Activated T-cell treated with anti-CD3 and anti-CD28 coated beads, Interleukin-2, amount 50 U/mL, for 4 hours (primary cell): ENCODE results near the gene PAWR. TPM values are rescaled to one million over a fixed set of nuclear protein-coding genes. Genes with fewer than 3 reads are reported as not detected.

Source experiments
- ATAC-seq, 2 donors: fragments of 200-7000 bp; cut with Tn5 transposase; one replicate each; pipeline ENCODE4 v1.10.0; 2021
- DNase-seq: peaks from one replicate; pipeline ENCODE4 v3.0.0-alpha.2; 2020
- H3K27me3 Mint-ChIP-seq: one replicate; pipeline ENCODE4 v1.8.0; 2021; ENCODE audit warnings: low read depth, mixed read lengths
- H3K36me3 Mint-ChIP-seq: one replicate; pipeline ENCODE4 v1.8.0; 2022; ENCODE audit warnings: mixed read lengths; ENCODE audit not compliant: insufficient read depth
- H3K4me1 Mint-ChIP-seq: one replicate; pipeline ENCODE4 v1.8.0; 2021; ENCODE audit warnings: low read depth, mixed read lengths
- H3K4me3 Mint-ChIP-seq: one replicate; pipeline ENCODE4 v1.8.0; 2021; ENCODE audit warnings: mild to moderate bottlenecking, moderate library complexity, mixed read lengths
- H3K9me3 Mint-ChIP-seq: one replicate; pipeline ENCODE4 v1.8.0; 2021; ENCODE audit warnings: mixed read lengths
- total RNA-seq, 3 donors: library from RNA; stranded (reverse); gene quantifications; one replicate each; pipeline ENCODE4 v1.2.1, GENCODE V29; 2021

Gene PAWR
- total RNA-seq, 3 donors from 2014 or later: 1.5 to 7.3 (median 7.3) TPM

GRCh38 chr12:79676579-79676978 is 14.2 kb downstream of the PAWR start:
- Mint-ChIP-seq H3K27me3 (peaks cover 9% of the 10 kb centered on the region), H3K36me3 (no peaks in the 10 kb centered on the region), H3K9me3 (peaks cover 6% of the 10 kb centered on the region), H3K4me1 (peaks cover 4% of the 10 kb centered on the region), H3K4me3 (no peak overlapping the region)
- ATAC-seq (no peak), DNase-seq (no peak)

GRCh38 chr12:79674629-79675028 is 16.1 kb downstream of the PAWR start:
- H3K27me3 Mint-ChIP-seq: peaks cover 6% of the 10 kb centered on the region
- no peaks in the 10 kb centered on the region for H3K36me3 Mint-ChIP-seq
- no peak overlapping the region for H3K4me3 Mint-ChIP-seq
- no peak for ATAC-seq
- H3K9me3 Mint-ChIP-seq: peaks cover 6% of the 10 kb centered on the region
- DNase-seq: no peak
- H3K4me1 Mint-ChIP-seq: peaks cover 4% of the 10 kb centered on the region

GRCh38 chr12:79673354-79673753 is 17.4 kb downstream of the PAWR start:
- Mint-ChIP-seq H3K4me3 (no peak overlapping the region), H3K9me3 (peaks cover 6% of the 10 kb centered on the region), H3K36me3 (no peaks in the 10 kb centered on the region), H3K27me3 (peaks cover 4% of the 10 kb centered on the region), H3K4me1 (peaks cover 4% of the 10 kb centered on the region)
- no peak for DNase-seq
- no peak for ATAC-seq

GRCh38 chr12:79668113-79668512 is 22.7 kb downstream of the PAWR start:
- Mint-ChIP-seq H3K36me3 (no peaks in the 10 kb centered on the region), H3K27me3 (peaks cover 4% of the 10 kb centered on the region), H3K4me3 (no peak overlapping the region), H3K9me3 (peaks cover 6% of the 10 kb centered on the region), H3K4me1 (no peaks in the 10 kb centered on the region)
- ATAC-seq: no peak
- DNase-seq: no peak

GRCh38 chr12:79665212-79665887 is 25.4 kb downstream of the PAWR start:
- DNase-seq (no peak), ATAC-seq (no peak)
- Mint-ChIP-seq H3K4me3 (no peak overlapping the region), H3K27me3 (no peaks in the 10 kb centered on the region), H3K9me3 (no peaks in the 10 kb centered on the region), H3K36me3 (no peaks in the 10 kb centered on the region), H3K4me1 (no peaks in the 10 kb centered on the region)

GRCh38 chr12:79664518-79664917 is 26.2 kb downstream of the PAWR start:
- Mint-ChIP-seq H3K4me3 (no peak overlapping the region), H3K27me3 (peaks cover 5% of the 10 kb centered on the region), H3K4me1 (no peaks in the 10 kb centered on the region), H3K9me3 (no peaks in the 10 kb centered on the region), H3K36me3 (no peaks in the 10 kb centered on the region)
- DNase-seq (no peak), ATAC-seq (no peak)

- no peak for DNase-seq
- no peaks in the 10 kb centered on the region for H3K4me1 Mint-ChIP-seq
- H3K4me3 Mint-ChIP-seq: no peak overlapping the region
- no peaks in the 10 kb centered on the region for H3K9me3 Mint-ChIP-seq
- no peaks in the 10 kb centered on the region for H3K36me3 Mint-ChIP-seq
- H3K27me3 Mint-ChIP-seq: peaks cover 5% of the 10 kb centered on the region
- no peak for ATAC-seq
These were observed 28.5 kb downstream of the PAWR start for GRCh38 chr12:79662046-79662811.

- no peak for DNase-seq
- ATAC-seq: no peak
- H3K9me3 Mint-ChIP-seq: no peaks in the 10 kb centered on the region
- H3K4me3 Mint-ChIP-seq: no peak overlapping the region
- no peaks in the 10 kb centered on the region for H3K36me3 Mint-ChIP-seq
- peaks cover 7% of the 10 kb centered on the region for H3K27me3 Mint-ChIP-seq
- H3K4me1 Mint-ChIP-seq: no peaks in the 10 kb centered on the region
These were observed 29.1 kb downstream of the PAWR start for GRCh38 chr12:79661629-79662028.

- Mint-ChIP-seq H3K9me3 (no peaks in the 10 kb centered on the region), H3K36me3 (no peaks in the 10 kb centered on the region), H3K4me3 (no peak overlapping the region), H3K4me1 (no peaks in the 10 kb centered on the region), H3K27me3 (peaks cover 7% of the 10 kb centered on the region)
- DNase-seq: no peak
- ATAC-seq: no peak
These were observed 30.8 kb downstream of the PAWR start for GRCh38 chr12:79659961-79660431.

- no peaks in the 10 kb centered on the region for H3K4me1 Mint-ChIP-seq
- no peak overlapping the region for H3K4me3 Mint-ChIP-seq
- ATAC-seq: no peak
- H3K27me3 Mint-ChIP-seq: peaks cover 7% of the 10 kb centered on the region
- H3K9me3 Mint-ChIP-seq: no peaks in the 10 kb centered on the region
- no peak for DNase-seq
- H3K36me3 Mint-ChIP-seq: no peaks in the 10 kb centered on the region
These were observed 32.5 kb downstream of the PAWR start for GRCh38 chr12:79658221-79658620.

GRCh38 chr12:79657136-79657535 is 33.6 kb downstream of the PAWR start:
- H3K4me3 Mint-ChIP-seq: no peak overlapping the region
- H3K27me3 Mint-ChIP-seq: peaks cover 7% of the 10 kb centered on the region
- no peaks in the 10 kb centered on the region for H3K36me3 Mint-ChIP-seq
- H3K4me1 Mint-ChIP-seq: no peaks in the 10 kb centered on the region
- ATAC-seq: no peak
- DNase-seq: no peak
- no peaks in the 10 kb centered on the region for H3K9me3 Mint-ChIP-seq

GRCh38 chr12:79655036-79655435 is 35.7 kb downstream of the PAWR start:
- Mint-ChIP-seq H3K9me3 (no peaks in the 10 kb centered on the region), H3K36me3 (no peaks in the 10 kb centered on the region), H3K4me1 (no peaks in the 10 kb centered on the region), H3K27me3 (peaks cover 4% of the 10 kb centered on the region), H3K4me3 (no peak overlapping the region)
- no peak for DNase-seq
- ATAC-seq: no peak

GRCh38 chr12:79652521-79652920 is 38.2 kb downstream of the PAWR start:
- H3K27me3 Mint-ChIP-seq: peaks cover 3% of the 10 kb centered on the region
- H3K9me3 Mint-ChIP-seq: no peaks in the 10 kb centered on the region
- no peaks in the 10 kb centered on the region for H3K4me1 Mint-ChIP-seq
- no peak overlapping the region for H3K4me3 Mint-ChIP-seq
- no peaks in the 10 kb centered on the region for H3K36me3 Mint-ChIP-seq
- ATAC-seq: no peak
- no peak for DNase-seq

- H3K27me3 Mint-ChIP-seq: no peaks in the 10 kb centered on the region
- no peaks in the 10 kb centered on the region for H3K9me3 Mint-ChIP-seq
- DNase-seq (no peak), ATAC-seq (no peak)
- H3K36me3 Mint-ChIP-seq: no peaks in the 10 kb centered on the region
- no peaks in the 10 kb centered on the region for H3K4me1 Mint-ChIP-seq
- no peak overlapping the region for H3K4me3 Mint-ChIP-seq
These were observed 40.3 kb downstream of the PAWR start for GRCh38 chr12:79650440-79650839.

- Mint-ChIP-seq H3K4me1 (no peaks in the 10 kb centered on the region), H3K36me3 (no peaks in the 10 kb centered on the region), H3K4me3 (no peak overlapping the region), H3K27me3 (no peaks in the 10 kb centered on the region), H3K9me3 (no peaks in the 10 kb centered on the region)
- no peak for DNase-seq
- ATAC-seq: no peak
These were observed 41.9 kb downstream of the PAWR start for GRCh38 chr12:79648881-79649280.
